Activated CD4-positive, alpha-beta T cell treated with anti-CD3 and anti-CD28 coated beads, Interleukin-10, Interleukin-2, amounts not matched to agents 100 ng/mL and 50 ng/mL, durations not matched to agents 16 hours and 8 hours (primary cell): ENCODE results near the gene MAP3K2.

Experiments
- DNase-seq: peaks from one replicate; pipeline ENCODE4 v3.0.0-alpha.2; 2020

MAP3K2 gene

GRCh38 chr2:127387655-127388422 lies at the start of gene MAP3K2:
MAP3K2 (minus strand) TSS chr2:127387975; CDS start chr2:127343129, 44,846 bp downstream.
- DNase-seq: peak; percentile 97

- no peak for DNase-seq
Measured at GRCh38 chr2:127437056-127437455, 49.3 kb upstream of the MAP3K2 start.

GRCh38 chr2:127434515-127434914 lies 46.7 kb upstream of the MAP3K2 start:
- DNase-seq: no peak

GRCh38 chr2:127431408-127432023 lies 43.7 kb upstream of the MAP3K2 start:
- DNase-seq: no peak

- no peak for DNase-seq
Measured at GRCh38 chr2:127429844-127430425, 42.2 kb upstream of the MAP3K2 start.

GRCh38 chr2:127429291-127429690 lies 41.5 kb upstream of the MAP3K2 start:
- DNase-seq: no peak

- DNase-seq: no peak
Measured at GRCh38 chr2:127428815-127429109, 41.0 kb upstream of the MAP3K2 start.

- no peak for DNase-seq
Measured at GRCh38 chr2:127428057-127428814, 40.5 kb upstream of the MAP3K2 start.

- no peak for DNase-seq
Measured at GRCh38 chr2:127427376-127428056, 39.7 kb upstream of the MAP3K2 start.

GRCh38 chr2:127426501-127427354 lies 39.0 kb upstream of the MAP3K2 start:
- DNase-seq: no peak

- DNase-seq: no peak
Measured at GRCh38 chr2:127425540-127426490, 38.0 kb upstream of the MAP3K2 start.

GRCh38 chr2:127424598-127425520 lies 37.1 kb upstream of the MAP3K2 start:
- DNase-seq: no peak

- DNase-seq: no peak
Measured at GRCh38 chr2:127423880-127424279, 36.1 kb upstream of the MAP3K2 start.

- no peak for DNase-seq
Measured at GRCh38 chr2:127423478-127423843, 35.7 kb upstream of the MAP3K2 start.

- DNase-seq: peak; percentile 19
Measured at GRCh38 chr2:127422559-127423477, 35.0 kb upstream of the MAP3K2 start.

GRCh38 chr2:127421871-127422558 lies 34.2 kb upstream of the MAP3K2 start:
- no peak for DNase-seq

- DNase-seq: no peak
Measured at GRCh38 chr2:127421116-127421800, 33.5 kb upstream of the MAP3K2 start.
